Right lobe of liver (tissue), 4 donors: ENCODE data around the gene HCAR1.

Experiments used
- POLR2A ChIP-seq: fragments of 450-650 bp; IDR thresholded peaks from one replicate; pipeline ENCODE4 v1.6.1; 2017; ENCODE audit warnings: antibody characterized with exemption, mild to moderate bottlenecking
- TF ChIP-seq, protein P1 (sequence below), 4 donors: fragments of 200-600 bp in 3 of 4; fragments of 450-650 bp in 1 of 4; IDR thresholded peaks; one replicate each; pipeline versions ENCODE4 v1.5.1 to v1.8.0; 2016 to 2022; ENCODE audit warnings: antibody characterized with exemption in 4 of 4, mild to moderate bottlenecking in 2 of 4
- donor health status: DM: no; HTN: no; CAD: no.
- donor health status: DM: no; HTN: no; CAD: no.
- donor health status: DM: no; HTN: yes; CAD: no.

DNA sequence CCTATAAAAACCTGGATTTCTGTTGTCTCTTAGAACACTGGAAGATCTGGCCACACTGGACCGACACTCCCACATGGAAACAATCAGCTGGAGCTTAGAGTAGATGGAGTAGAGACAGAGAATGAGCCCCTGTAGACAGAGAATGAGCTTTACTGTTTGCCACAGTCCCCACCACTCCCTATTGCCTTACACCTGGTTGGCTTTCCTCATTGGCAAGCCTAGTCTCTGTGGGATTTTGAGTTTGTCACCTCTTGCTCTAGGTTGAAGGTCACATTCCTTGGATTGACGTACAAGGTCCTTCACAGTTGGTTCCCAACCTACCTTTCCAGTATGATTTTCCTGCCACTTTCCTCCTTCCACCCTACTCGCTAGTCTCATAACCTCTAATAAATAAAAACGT is 2.0 kb upstream of the HCAR1 start:
- TF ChIP-seq, protein P1, sequence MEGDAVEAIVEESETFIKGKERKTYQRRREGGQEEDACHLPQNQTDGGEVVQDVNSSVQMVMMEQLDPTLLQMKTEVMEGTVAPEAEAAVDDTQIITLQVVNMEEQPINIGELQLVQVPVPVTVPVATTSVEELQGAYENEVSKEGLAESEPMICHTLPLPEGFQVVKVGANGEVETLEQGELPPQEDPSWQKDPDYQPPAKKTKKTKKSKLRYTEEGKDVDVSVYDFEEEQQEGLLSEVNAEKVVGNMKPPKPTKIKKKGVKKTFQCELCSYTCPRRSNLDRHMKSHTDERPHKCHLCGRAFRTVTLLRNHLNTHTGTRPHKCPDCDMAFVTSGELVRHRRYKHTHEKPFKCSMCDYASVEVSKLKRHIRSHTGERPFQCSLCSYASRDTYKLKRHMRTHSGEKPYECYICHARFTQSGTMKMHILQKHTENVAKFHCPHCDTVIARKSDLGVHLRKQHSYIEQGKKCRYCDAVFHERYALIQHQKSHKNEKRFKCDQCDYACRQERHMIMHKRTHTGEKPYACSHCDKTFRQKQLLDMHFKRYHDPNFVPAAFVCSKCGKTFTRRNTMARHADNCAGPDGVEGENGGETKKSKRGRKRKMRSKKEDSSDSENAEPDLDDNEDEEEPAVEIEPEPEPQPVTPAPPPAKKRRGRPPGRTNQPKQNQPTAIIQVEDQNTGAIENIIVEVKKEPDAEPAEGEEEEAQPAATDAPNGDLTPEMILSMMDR (IDR thresholded peaks at IDR 0.05): no peak
- no peak for TF ChIP-seq POLR2A
